ENCODE data around the gene ZFP91. TPM values are rescaled to one million over a fixed set of nuclear protein-coding genes. Genes with fewer than 3 reads are reported as not detected.

ZFP91 gene
- polyA plus RNA-seq, 1 donor from 2014 or later, result 32.7 TPM

Other genes with a start within 250 kb of the ZFP91 start
- gene OR5B17, start 220.0 kb upstream of the ZFP91 start, polyA plus RNA-seq, result not detected in 2 replicates
- not detected in 2 replicates for gene OR5B3, start 172.2 kb upstream of the ZFP91 start, polyA plus RNA-seq
- gene OR5B2, start 150.9 kb upstream of the ZFP91 start, polyA plus RNA-seq, result not detected in 2 replicates
- not detected in 2 replicates for gene OR5B12, start 136.8 kb upstream of the ZFP91 start, polyA plus RNA-seq
- not detected in 2 replicates for gene OR5B21, start 71.0 kb upstream of the ZFP91 start, polyA plus RNA-seq
- 4.1 and 4.3 TPM in 2 replicates for gene LPXN, start 3.2 kb upstream of the ZFP91 start, polyA plus RNA-seq
- gene CNTF, start 43.6 kb downstream of the ZFP91 start, polyA plus RNA-seq, result 2.3 and 3.6 TPM in 2 replicates
- gene GLYAT, start 152.9 kb downstream of the ZFP91 start, polyA plus RNA-seq, result not detected in 2 replicates

Measured in neural cell (in vitro differentiated cells).